Glomerular visceral epithelial cell (primary cell): ENCODE measurements around the gene ST8SIA5.

ENCODE experiments used
- DNase-seq: peaks from one replicate; pipeline ENCODE4 v3.0.0-alpha.2; 2016; ENCODE audit errors: extremely low spot score

Gene ST8SIA5

GRCh38 chr18:46711444-46711863, 45.4 kb downstream of the ST8SIA5 start:
- DNase-seq: no peak

- no peak for DNase-seq
Measured at GRCh38 chr18:46706968-46707367, 49.9 kb downstream of the ST8SIA5 start.

GRCh38 chr18:46705521-46705920, 51.3 kb downstream of the ST8SIA5 start:
- no peak for DNase-seq

- no peak for DNase-seq
Measured at GRCh38 chr18:46704816-46705215, 52.0 kb downstream of the ST8SIA5 start.

GRCh38 chr18:46704189-46704588, 52.7 kb downstream of the ST8SIA5 start:
- no peak for DNase-seq

- DNase-seq: no peak
Measured at GRCh38 chr18:46702471-46702870, 54.4 kb downstream of the ST8SIA5 start.

- no peak for DNase-seq
Measured at GRCh38 chr18:46700066-46700824, 56.6 kb downstream of the ST8SIA5 start.

- no peak for DNase-seq
Measured at GRCh38 chr18:46696702-46697101, 60.2 kb downstream of the ST8SIA5 start.

GRCh38 chr18:46696268-46696667, 60.6 kb downstream of the ST8SIA5 start:
- no peak for DNase-seq

GRCh38 chr18:46693996-46694395, 62.9 kb downstream of the ST8SIA5 start:
- no peak for DNase-seq

GRCh38 chr18:46688853-46689525, 67.9 kb downstream of the ST8SIA5 start:
- DNase-seq: no peak

GRCh38 chr18:46686186-46686585, 70.7 kb downstream of the ST8SIA5 start:
- DNase-seq: no peak

GRCh38 chr18:46683252-46683651, 73.6 kb downstream of the ST8SIA5 start:
- no peak for DNase-seq

- DNase-seq: no peak
Measured at GRCh38 chr18:46680784-46681695, 75.8 kb downstream of the ST8SIA5 start.

GRCh38 chr18:46679846-46680598, 76.8 kb downstream of the ST8SIA5 start:
- DNase-seq: no peak

GRCh38 chr18:46678785-46679399, 78.0 kb downstream of the ST8SIA5 start:
- no peak for DNase-seq

- no peak for DNase-seq
Measured at GRCh38 chr18:46678041-46678440, 78.8 kb downstream of the ST8SIA5 start.

GRCh38 chr18:46677611-46678010, 79.2 kb downstream of the ST8SIA5 start:
- peak; percentile 7 for DNase-seq

- peak; percentile 61 for DNase-seq
Measured at GRCh38 chr18:46676182-46676835, 80.5 kb downstream of the ST8SIA5 start.

- no peak for DNase-seq
Measured at GRCh38 chr18:46675112-46675511, 81.7 kb downstream of the ST8SIA5 start.
